ENCODE results near the gene NPW.

The NPW gene

GRCh38 chr16:1979271-1980029 is 40.1 kb upstream of the NPW start:
- Histone ChIP-seq H3K4me2 (ENCODE audit: low read length) (no peak overlapping the region), H3K4me3 (ENCODE audit: low read length) (no peak overlapping the region), H3K27me3 (ENCODE audit: control insufficient read depth, insufficient read depth, low read length) (peaks cover 33% of the 10 kb centered on the region), H3K9ac (ENCODE audit: low read depth, low read length) (no peak overlapping the region), H3K9me3 (replicated peaks; ENCODE audit: low read length) (no peaks in the 10 kb centered on the region), H3K4me1 (ENCODE audit: control insufficient read depth, insufficient read depth, low read length) (peaks cover 6% of the 10 kb centered on the region), H3K36me3 (ENCODE audit: insufficient read depth, low read length) (peaks cover 46% of the 10 kb centered on the region)

- Histone ChIP-seq H3K27me3 (ENCODE audit: control insufficient read depth, insufficient read depth, low read length) (peaks cover 33% of the 10 kb centered on the region), H3K9ac (ENCODE audit: low read depth, low read length) (no peak overlapping the region), H3K4me1 (ENCODE audit: control insufficient read depth, insufficient read depth, low read length) (peaks cover 14% of the 10 kb centered on the region), H3K4me2 (ENCODE audit: low read length) (no peak overlapping the region), H3K4me3 (ENCODE audit: low read length) (no peak overlapping the region), H3K36me3 (ENCODE audit: insufficient read depth, low read length) (peaks cover 39% of the 10 kb centered on the region), H3K9me3 (replicated peaks; ENCODE audit: low read length) (no peaks in the 10 kb centered on the region)
Measured at GRCh38 chr16:1980030-1980769, 39.4 kb upstream of the NPW start.

- Histone ChIP-seq H3K4me2 (ENCODE audit: low read length) (no peak overlapping the region), H3K4me3 (ENCODE audit: low read length) (no peak overlapping the region), H3K9me3 (replicated peaks; ENCODE audit: low read length) (no peaks in the 10 kb centered on the region), H3K4me1 (ENCODE audit: control insufficient read depth, insufficient read depth, low read length) (peaks cover 19% of the 10 kb centered on the region), H3K9ac (ENCODE audit: low read depth, low read length) (no peak overlapping the region), H3K36me3 (ENCODE audit: insufficient read depth, low read length) (peaks cover 34% of the 10 kb centered on the region), H3K27me3 (ENCODE audit: control insufficient read depth, insufficient read depth, low read length) (peaks cover 33% of the 10 kb centered on the region)
Measured at GRCh38 chr16:1980770-1981087, 38.9 kb upstream of the NPW start.

DNA sequence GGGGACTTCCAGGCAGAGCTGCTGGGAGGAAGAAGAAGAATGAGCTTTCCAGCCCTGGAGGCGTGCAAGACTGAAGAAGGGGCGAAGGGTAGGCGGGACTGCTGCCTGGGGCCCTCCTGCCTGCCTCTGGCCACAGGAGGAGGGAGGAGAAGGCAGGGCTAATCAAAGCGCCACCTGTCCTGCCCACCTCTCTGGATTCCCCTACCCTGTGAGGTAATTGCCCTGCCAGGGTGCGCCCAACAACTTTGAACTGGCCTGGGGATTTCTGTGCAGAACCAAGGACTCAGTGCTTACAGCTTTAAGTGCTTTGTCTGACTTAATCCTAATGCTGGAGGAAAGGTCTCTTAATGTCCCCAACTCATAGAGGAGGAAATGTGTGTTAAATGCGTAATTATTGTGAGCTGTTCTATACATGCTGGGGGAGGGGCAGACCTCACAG is 38.2 kb upstream of the NPW start, which contains the start of gene NOXO1:
Gene NOXO1 (minus strand): TSS at position 72 of the 439 bp plus-strand sequence. CDS start 290 bp downstream, outside the sequence.
- Histone ChIP-seq H3K4me3 (ENCODE audit: low read length) (no peak within 1 kb of the TSS), H3K36me3 (ENCODE audit: insufficient read depth, low read length) (peaks cover 35% of the 10 kb centered on the region), H3K4me2 (ENCODE audit: low read length) (no peak within 1 kb of the TSS), H3K27me3 (ENCODE audit: control insufficient read depth, insufficient read depth, low read length) (peaks cover 33% of the 10 kb centered on the region), H3K9ac (ENCODE audit: low read depth, low read length) (no peak within 1 kb of the TSS), H3K9me3 (replicated peaks; ENCODE audit: low read length) (no peaks in the 10 kb centered on the region), H3K4me1 (ENCODE audit: control insufficient read depth, insufficient read depth, low read length) (peaks cover 22% of the 10 kb centered on the region)

- H3K27me3 ChIP-seq (ENCODE audit: control insufficient read depth, insufficient read depth, low read length) = peaks cover 33% of the 10 kb centered on the region
Measured at GRCh38 chr16:1982013-1982433, 37.6 kb upstream of the NPW start.

DNA sequence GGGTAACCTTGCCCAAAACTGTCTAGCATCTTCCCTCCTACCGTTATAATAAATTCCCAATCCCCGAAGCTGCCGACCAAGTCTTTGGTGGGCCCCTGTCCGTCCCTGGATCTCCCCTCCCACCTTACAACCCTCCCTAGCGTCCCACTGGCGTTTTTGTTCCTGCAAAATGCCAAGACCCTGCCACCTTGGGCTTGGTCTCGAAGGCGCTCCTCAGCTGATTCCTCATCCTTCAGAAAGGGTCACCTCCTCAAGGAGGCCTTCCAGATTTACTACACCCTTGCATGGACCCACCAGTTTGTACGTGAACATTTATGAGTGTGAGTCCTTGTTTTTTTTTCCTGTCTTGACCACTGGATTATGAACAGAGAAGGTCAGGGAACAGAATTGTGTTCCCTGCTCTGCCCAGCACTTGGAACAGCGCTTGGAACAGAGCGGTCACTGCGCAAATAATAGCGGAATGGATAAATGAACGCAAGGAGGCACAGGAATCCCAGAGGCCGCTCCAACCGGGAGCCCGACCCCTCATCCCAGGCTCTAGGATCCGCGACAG is 36.5 kb upstream of the NPW start:
- Histone ChIP-seq H3K9me3 (replicated peaks; ENCODE audit: low read length) (no peaks in the 10 kb centered on the region), H3K4me1 (ENCODE audit: control insufficient read depth, insufficient read depth, low read length) (peaks cover 22% of the 10 kb centered on the region), H3K27me3 (ENCODE audit: control insufficient read depth, insufficient read depth, low read length) (peaks cover 33% of the 10 kb centered on the region), H3K9ac (ENCODE audit: low read depth, low read length) (no peak overlapping the region), H3K4me3 (ENCODE audit: low read length) (peak overlapping the region; percentile 87), H3K36me3 (ENCODE audit: insufficient read depth, low read length) (peaks cover 25% of the 10 kb centered on the region), H3K4me2 (ENCODE audit: low read length) (peak overlapping the region; percentile 96)

More at GRCh38 chr16:1982013-1982433, 37.6 kb upstream of the NPW start:
- no peak overlapping the region for H3K9ac ChIP-seq (ENCODE audit: low read depth, low read length)
- H3K4me2 ChIP-seq (ENCODE audit: low read length) = no peak overlapping the region
- H3K4me1 ChIP-seq (ENCODE audit: control insufficient read depth, insufficient read depth, low read length) = peaks cover 22% of the 10 kb centered on the region
- no peaks in the 10 kb centered on the region for H3K9me3 ChIP-seq (replicated peaks; ENCODE audit: low read length)
- H3K4me3 ChIP-seq (ENCODE audit: low read length) = no peak overlapping the region
- peaks cover 33% of the 10 kb centered on the region for H3K36me3 ChIP-seq (ENCODE audit: insufficient read depth, low read length)

- peaks cover 22% of the 10 kb centered on the region for H3K4me1 ChIP-seq (ENCODE audit: control insufficient read depth, insufficient read depth, low read length)
- H3K9ac ChIP-seq (ENCODE audit: low read depth, low read length) = peak within 1 kb of the TSS; percentile 85
- peak within 1 kb of the TSS; percentile 96 for H3K4me2 ChIP-seq (ENCODE audit: low read length)
- H3K9me3 ChIP-seq (replicated peaks; ENCODE audit: low read length) = no peaks in the 10 kb centered on the region
- H3K27me3 ChIP-seq (ENCODE audit: control insufficient read depth, insufficient read depth, low read length) = peaks cover 34% of the 10 kb centered on the region
- peak within 1 kb of the TSS; percentile 87 for H3K4me3 ChIP-seq (ENCODE audit: low read length)
- peaks cover 19% of the 10 kb centered on the region for H3K36me3 ChIP-seq (ENCODE audit: insufficient read depth, low read length)
Measured at GRCh38 chr16:1983544-1984346, 35.8 kb upstream of the NPW start, which contains the start of gene GFER. Gene GFER, plus strand, starts transcription at chr16:1984193. Its CDS starts 26 bp downstream, at chr16:1984219.

GRCh38 chr16:1984347-1985225 is 35.0 kb upstream of the NPW start:
- peak overlapping the region; percentile 96 for H3K4me2 ChIP-seq (ENCODE audit: low read length)
- peaks cover 22% of the 10 kb centered on the region for H3K4me1 ChIP-seq (ENCODE audit: control insufficient read depth, insufficient read depth, low read length)
- H3K9ac ChIP-seq (ENCODE audit: low read depth, low read length) = peak overlapping the region; percentile 85
- peaks cover 42% of the 10 kb centered on the region for H3K27me3 ChIP-seq (ENCODE audit: control insufficient read depth, insufficient read depth, low read length)
- H3K36me3 ChIP-seq (ENCODE audit: insufficient read depth, low read length) = peaks cover 14% of the 10 kb centered on the region
- no peaks in the 10 kb centered on the region for H3K9me3 ChIP-seq (replicated peaks; ENCODE audit: low read length)
- peak overlapping the region; percentile 87 for H3K4me3 ChIP-seq (ENCODE audit: low read length)

DNA sequence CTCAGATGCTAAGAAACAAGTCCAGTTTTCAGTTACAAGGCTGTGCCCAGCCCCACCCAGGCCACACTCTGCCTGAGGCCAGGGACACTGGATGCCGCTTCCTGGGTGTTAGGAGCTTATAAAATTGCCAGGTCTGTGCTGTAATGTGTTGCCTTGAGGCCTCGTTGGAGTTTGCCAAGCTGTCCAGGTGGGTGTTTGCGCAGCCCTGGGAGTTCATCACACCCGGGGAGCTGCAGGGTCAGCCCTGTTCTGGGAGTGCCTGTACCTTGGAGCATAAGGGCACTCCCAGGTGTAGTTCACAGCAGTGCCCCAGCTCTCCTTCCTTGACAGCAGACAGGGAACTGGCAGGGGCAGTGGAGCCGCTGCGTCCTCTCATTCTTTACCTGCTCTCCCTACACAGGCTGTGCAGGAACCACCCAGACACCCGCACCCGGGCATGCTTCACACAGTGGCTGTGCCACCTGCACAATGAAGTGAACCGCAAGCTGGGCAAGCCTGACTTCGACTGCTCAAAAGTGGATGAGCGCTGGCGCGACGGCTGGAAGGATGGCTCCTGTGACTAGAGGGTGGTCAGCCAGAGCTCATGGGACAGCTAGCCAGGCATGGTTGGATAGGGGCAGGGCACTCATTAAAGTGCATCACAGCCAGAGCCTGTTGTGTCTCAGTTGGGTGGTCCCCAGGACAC is 34.0 kb upstream of the NPW start:
- Histone ChIP-seq H3K27me3 (ENCODE audit: control insufficient read depth, insufficient read depth, low read length) (peaks cover 36% of the 10 kb centered on the region), H3K4me1 (ENCODE audit: control insufficient read depth, insufficient read depth, low read length) (peaks cover 29% of the 10 kb centered on the region), H3K4me3 (ENCODE audit: low read length) (peak overlapping the region; percentile 87), H3K36me3 (ENCODE audit: insufficient read depth, low read length) (peaks cover 14% of the 10 kb centered on the region), H3K4me2 (ENCODE audit: low read length) (peak overlapping the region; percentile 96), H3K9me3 (replicated peaks; ENCODE audit: low read length) (no peaks in the 10 kb centered on the region), H3K9ac (ENCODE audit: low read depth, low read length) (peak overlapping the region; percentile 85)

- Histone ChIP-seq H3K4me1 (ENCODE audit: control insufficient read depth, insufficient read depth, low read length) (peaks cover 34% of the 10 kb centered on the region), H3K4me2 (ENCODE audit: low read length) (no peak overlapping the region), H3K4me3 (ENCODE audit: low read length) (no peak overlapping the region), H3K36me3 (ENCODE audit: insufficient read depth, low read length) (peaks cover 14% of the 10 kb centered on the region), H3K9me3 (replicated peaks; ENCODE audit: low read length) (no peaks in the 10 kb centered on the region), H3K9ac (ENCODE audit: low read depth, low read length) (no peak overlapping the region), H3K27me3 (ENCODE audit: control insufficient read depth, insufficient read depth, low read length) (peaks cover 34% of the 10 kb centered on the region)
Measured at GRCh38 chr16:1987198-1987597, 32.4 kb upstream of the NPW start.
